ENCODE results near the gene PRDM16. TPM values are rescaled to one million over a fixed set of nuclear protein-coding genes. Genes with fewer than 3 reads are reported as not detected.

PRDM16 gene
- polyA plus RNA-seq, 1 donor (not counting 4 experiments of a cell fraction or from before 2014, with no cell fraction given) = 0.05 TPM

- Histone ChIP-seq H2AFZ (ENCODE audit: control insufficient read depth, low read length) (no peak overlapping the region), H3K9me1 (ENCODE audit: control insufficient read depth, extremely low read depth, insufficient read depth, low read length) (no peaks in the 10 kb centered on the region), H3K9ac (ENCODE audit: control insufficient read depth, extremely low read depth, insufficient read depth, low read length) (no peak overlapping the region), H3K36me3 (ENCODE audit: control insufficient read depth in 2 of 2, extremely low read depth in 1 of 2, insufficient read depth in 2 of 2, low read length in 2 of 2) (no peaks in the 10 kb centered on the region), H3K9me3 (ENCODE audit: control insufficient read depth, low read depth, low read length) (peaks cover under 1% of the 10 kb centered on the region), H3K4me1 (ENCODE audit: control insufficient read depth, extremely low read depth, insufficient read depth, low read length) (no peaks in the 10 kb centered on the region), H3K27me3 (ENCODE audit: control insufficient read depth, extremely low read depth, insufficient read depth, low read length) (no peaks in the 10 kb centered on the region), H4K20me1 (ENCODE audit: control insufficient read depth, extremely low read depth, insufficient read depth, low read length) (no peaks in the 10 kb centered on the region), H3K79me2 (ENCODE audit: control insufficient read depth, insufficient read depth, low read length) (no peaks in the 10 kb centered on the region), H3K4me3 (ENCODE audit: control insufficient read depth in 2 of 3, extremely low read depth in 1 of 3, insufficient read depth in 2 of 3, low read depth in 1 of 3, low read length in 3 of 3) (no peak overlapping the region), H3K27ac (ENCODE audit: control insufficient read depth, insufficient read depth, low read length) (no peak overlapping the region), H3K4me2 (ENCODE audit: control insufficient read depth, extremely low read depth, insufficient read depth, low read depth, low read length) (no peak overlapping the region)
- TF ChIP-seq EZH2 (IDR thresholded peaks at IDR 0.05; ENCODE audit: low read length) (no peak), CTCF (optimal IDR thresholded peaks at IDR 0.05 in 1 of 3, IDR thresholded peaks at IDR 0.05 in 1 of 3, conservative IDR thresholded peaks at IDR 0.05 in 1 of 3; ENCODE audit: extremely low read depth in 1 of 3, insufficient read depth in 2 of 3, low read length in 3 of 3) (no peak)
- dilution Hi-C loops (cut with MboI; ENCODE audit: extremely low pct_ligation_motif_present, low sequenced_read_pairs) = no loop called here
- FAIRE-seq (no peak), DNase-seq (ENCODE audit: low read depth, low spot score) (no peak)
Observed at GRCh38 chr1:3211582-3212375, 142.8 kb downstream of the PRDM16 start.

- H4K20me1 ChIP-seq (ENCODE audit: control insufficient read depth, extremely low read depth, insufficient read depth, low read length) = no peaks in the 10 kb centered on the region
- H3K27me3 ChIP-seq (ENCODE audit: control insufficient read depth, extremely low read depth, insufficient read depth, low read length) = no peaks in the 10 kb centered on the region
- dilution Hi-C loops (cut with MboI; ENCODE audit: extremely low pct_ligation_motif_present, low sequenced_read_pairs) = no loop called here
- no peak overlapping the region for H3K9ac ChIP-seq (ENCODE audit: control insufficient read depth, extremely low read depth, insufficient read depth, low read length)
- H2AFZ ChIP-seq (ENCODE audit: control insufficient read depth, low read length) = no peak overlapping the region
- H3K4me1 ChIP-seq (ENCODE audit: control insufficient read depth, extremely low read depth, insufficient read depth, low read length) = no peaks in the 10 kb centered on the region
- no peaks in the 10 kb centered on the region for H3K36me3 ChIP-seq (ENCODE audit: control insufficient read depth in 2 of 2, extremely low read depth in 1 of 2, insufficient read depth in 2 of 2, low read length in 2 of 2)
- no peak overlapping the region for H3K27ac ChIP-seq (ENCODE audit: control insufficient read depth, insufficient read depth, low read length)
- DNase-seq (ENCODE audit: low read depth, low spot score) (no peak), FAIRE-seq (no peak)
- no peaks in the 10 kb centered on the region for H3K79me2 ChIP-seq (ENCODE audit: control insufficient read depth, insufficient read depth, low read length)
- no peaks in the 10 kb centered on the region for H3K9me1 ChIP-seq (ENCODE audit: control insufficient read depth, extremely low read depth, insufficient read depth, low read length)
- no peak overlapping the region for H3K4me3 ChIP-seq (ENCODE audit: control insufficient read depth in 2 of 3, extremely low read depth in 1 of 3, insufficient read depth in 2 of 3, low read depth in 1 of 3, low read length in 3 of 3)
- H3K9me3 ChIP-seq (ENCODE audit: control insufficient read depth, low read depth, low read length) = no peaks in the 10 kb centered on the region
- TF ChIP-seq EZH2 (IDR thresholded peaks at IDR 0.05; ENCODE audit: low read length) (no peak), CTCF (optimal IDR thresholded peaks at IDR 0.05 in 1 of 3, IDR thresholded peaks at IDR 0.05 in 1 of 3, conservative IDR thresholded peaks at IDR 0.05 in 1 of 3; ENCODE audit: extremely low read depth in 1 of 3, insufficient read depth in 2 of 3, low read length in 3 of 3) (no peak)
- no peak overlapping the region for H3K4me2 ChIP-seq (ENCODE audit: control insufficient read depth, extremely low read depth, insufficient read depth, low read depth, low read length)
Observed at GRCh38 chr1:3212453-3213355, 143.7 kb downstream of the PRDM16 start.
